OCI-LY3 (cell line): Measurements from ENCODE around the gene GNB5.

Experiments used
- H2AFZ ChIP-seq: fragments of 200-600, 300-600 bp; shearing (Covaris generic); 2 replicates; pipeline ENCODE4 v1.6.0; 2014; ENCODE audit warnings: antibody characterized with exemption, low read depth, low read length
- H3K27ac ChIP-seq: fragments of 200-600, 300-600 bp; sonication (generic); 2 replicates; pipeline ENCODE4 v1.5.1; 2014; ENCODE audit warnings: mild to moderate bottlenecking, low read length, moderate library complexity, mixed read lengths
- H3K27me3 ChIP-seq: fragments of 200-600, 300-600 bp; sonication (generic); 2 replicates; pipeline ENCODE4 v1.6.1; 2014; ENCODE audit warnings: low read depth, low read length, mixed read lengths
- H3K36me3 ChIP-seq: fragments of 200-600, 300-600 bp; sonication (generic); replicated peaks from 2 replicates; pipeline ENCODE3; 2014; ENCODE audit warnings: low read depth, low read length, mixed read lengths
- H3K4me1 ChIP-seq: fragments of 300-600, 200-600 bp; sonication (generic); 2 replicates; pipeline ENCODE4 v1.6.1; 2014; ENCODE audit warnings: low read length, mixed read lengths
- H3K4me2 ChIP-seq: fragments of 200-600, 300-600 bp; sonication (generic); 2 replicates; pipeline ENCODE4 v1.6.1; 2014; ENCODE audit warnings: low read length, mixed read lengths
- H3K4me3 ChIP-seq: fragments of 300-600, 200-600 bp; sonication (generic); 2 replicates; pipeline ENCODE4 v1.5.1; 2014; ENCODE audit warnings: antibody characterized with exemption, mild to moderate bottlenecking, low read length, moderate library complexity
- H3K79me2 ChIP-seq: fragments of 300-600, 200-600 bp; shearing (Covaris generic); 2 replicates; pipeline ENCODE4 v1.6.1; 2014; ENCODE audit warnings: mild to moderate bottlenecking, low read length, mixed read lengths
- H3K9ac ChIP-seq: fragments of 300-600, 200-600 bp; shearing (Covaris generic); 2 replicates; pipeline ENCODE4 v1.6.0; 2014; ENCODE audit warnings: mild to moderate bottlenecking, low read length, moderate library complexity
- H3K9me3 ChIP-seq: fragments of 200-600, 300-600 bp; shearing (Covaris generic); 2 replicates; pipeline ENCODE4 v1.6.1; 2014; ENCODE audit warnings: low read length, mixed read lengths; ENCODE audit not compliant: insufficient read depth
- H4K20me1 ChIP-seq: fragments of 200-600, 300-600 bp; sonication (generic); 2 replicates; pipeline ENCODE4 v1.6.1; 2016; ENCODE audit warnings: low read length, mixed read lengths; ENCODE audit not compliant: insufficient read depth
- EZH2phosphoT487 ChIP-seq: fragments of 200-600 bp; shearing (Covaris generic); IDR thresholded peaks from 2 replicates; pipeline ENCODE4 v1.6.1; 2018; ENCODE audit warnings: antibody characterized with exemption, mixed run types, low read depth
- TF ChIP-seq, protein P1 (sequence below): fragments of 200-600, 300-600 bp; sonication (generic); IDR thresholded peaks from 2 replicates; pipeline ENCODE4 v1.5.1; 2014; ENCODE audit warnings: antibody characterized with exemption, low read length, low read depth

GNB5 gene

DNA sequence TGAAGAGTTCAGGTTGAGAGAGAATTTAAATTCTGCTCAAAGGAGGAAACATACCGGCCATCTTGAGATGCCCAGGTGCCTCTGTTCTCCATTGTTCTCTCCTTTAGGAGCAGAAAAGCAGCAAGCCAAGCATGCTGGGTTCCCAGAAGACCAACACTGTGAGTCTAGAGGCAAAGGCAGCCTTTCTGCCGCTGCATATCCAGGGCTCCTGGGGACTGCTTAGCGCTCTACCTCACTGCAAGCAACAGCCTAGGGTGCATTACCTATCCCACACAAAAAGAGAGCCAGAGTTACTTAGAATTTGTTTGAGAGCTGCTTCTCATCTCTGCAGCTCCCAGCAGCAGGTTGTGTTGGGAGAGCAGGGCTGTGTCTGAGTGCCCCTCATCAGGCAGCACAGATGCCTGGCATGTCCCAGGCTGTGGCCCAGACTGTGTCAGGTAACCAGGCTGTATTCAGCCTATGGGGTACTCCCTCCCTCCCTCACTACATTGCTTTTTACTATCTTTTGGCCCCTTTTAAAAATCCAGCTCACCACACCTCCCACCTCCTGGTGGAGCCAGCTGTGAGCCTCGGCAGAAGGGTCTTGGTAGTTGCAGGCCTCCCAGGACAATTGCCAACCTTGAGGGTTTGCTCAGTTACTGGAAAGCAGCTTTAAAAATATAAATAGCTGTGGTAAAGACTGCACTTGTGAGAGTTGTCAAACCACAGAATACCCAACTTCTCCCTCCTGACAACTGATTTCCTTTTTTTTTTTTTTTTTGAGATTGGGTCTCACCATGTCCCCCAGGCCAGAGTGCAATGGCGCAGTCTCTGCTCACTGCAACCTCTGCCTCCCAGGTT lies 108.8 kb downstream of the GNB5 start:
- TF ChIP-seq, protein P1, sequence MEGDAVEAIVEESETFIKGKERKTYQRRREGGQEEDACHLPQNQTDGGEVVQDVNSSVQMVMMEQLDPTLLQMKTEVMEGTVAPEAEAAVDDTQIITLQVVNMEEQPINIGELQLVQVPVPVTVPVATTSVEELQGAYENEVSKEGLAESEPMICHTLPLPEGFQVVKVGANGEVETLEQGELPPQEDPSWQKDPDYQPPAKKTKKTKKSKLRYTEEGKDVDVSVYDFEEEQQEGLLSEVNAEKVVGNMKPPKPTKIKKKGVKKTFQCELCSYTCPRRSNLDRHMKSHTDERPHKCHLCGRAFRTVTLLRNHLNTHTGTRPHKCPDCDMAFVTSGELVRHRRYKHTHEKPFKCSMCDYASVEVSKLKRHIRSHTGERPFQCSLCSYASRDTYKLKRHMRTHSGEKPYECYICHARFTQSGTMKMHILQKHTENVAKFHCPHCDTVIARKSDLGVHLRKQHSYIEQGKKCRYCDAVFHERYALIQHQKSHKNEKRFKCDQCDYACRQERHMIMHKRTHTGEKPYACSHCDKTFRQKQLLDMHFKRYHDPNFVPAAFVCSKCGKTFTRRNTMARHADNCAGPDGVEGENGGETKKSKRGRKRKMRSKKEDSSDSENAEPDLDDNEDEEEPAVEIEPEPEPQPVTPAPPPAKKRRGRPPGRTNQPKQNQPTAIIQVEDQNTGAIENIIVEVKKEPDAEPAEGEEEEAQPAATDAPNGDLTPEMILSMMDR, result no peak
- TF ChIP-seq EZH2phosphoT487, result no peak
- Histone ChIP-seq H3K4me3 (no peak overlapping the region), H4K20me1 (no peaks in the 10 kb centered on the region), H2AFZ (no peak overlapping the region), H3K36me3 (peaks cover 18% of the 10 kb centered on the region), H3K9ac (no peak overlapping the region), H3K27ac (no peak overlapping the region), H3K4me1 (peaks cover 23% of the 10 kb centered on the region), H3K4me2 (0 out of 2 replicates have a peak overlapping the region, but pooled peaks have one; percentile 23), H3K9me3 (peaks cover 14% of the 10 kb centered on the region), H3K27me3 (no peaks in the 10 kb centered on the region), H3K79me2 (no peaks in the 10 kb centered on the region)

DNA sequence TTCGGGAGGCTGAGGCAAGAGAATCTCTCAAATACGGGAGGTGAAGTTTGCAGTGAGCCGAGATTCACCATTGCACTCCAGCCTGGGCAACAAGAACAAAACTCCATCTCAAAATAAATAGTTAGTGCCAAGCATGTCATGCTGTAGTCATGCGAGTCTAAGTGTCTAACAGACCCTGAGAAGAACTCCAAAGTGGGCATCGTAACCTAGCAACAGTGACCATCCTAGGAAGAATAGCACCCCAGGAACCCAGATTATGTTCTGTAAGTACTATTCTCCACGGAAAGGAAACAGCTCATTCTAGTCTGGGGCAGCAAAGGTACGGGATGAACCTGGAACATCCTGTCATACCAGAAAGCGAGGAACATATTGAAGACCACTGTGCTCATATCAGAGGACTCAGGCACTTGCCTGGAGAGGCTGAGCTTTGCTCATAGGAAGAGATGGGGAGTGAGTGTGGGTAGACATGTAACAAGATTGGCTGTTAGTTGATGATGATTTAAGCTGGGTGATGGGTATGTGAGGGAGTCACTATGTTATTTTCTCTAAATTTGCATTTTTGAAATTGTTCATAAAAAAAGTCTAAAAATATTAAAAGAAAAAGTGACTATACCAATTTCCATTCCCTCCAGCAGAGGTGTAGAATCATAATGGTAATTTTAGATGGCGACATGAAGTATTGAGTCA lies 110.3 kb downstream of the GNB5 start:
- no peak overlapping the region for H2AFZ ChIP-seq
- no peaks in the 10 kb centered on the region for H3K27me3 ChIP-seq
- H3K36me3 ChIP-seq, result peaks cover 4% of the 10 kb centered on the region
- no peak overlapping the region for H3K4me2 ChIP-seq
- H3K9ac ChIP-seq, result no peak overlapping the region
- no peak overlapping the region for H3K27ac ChIP-seq
- H3K9me3 ChIP-seq, result no peaks in the 10 kb centered on the region
- H3K4me1 ChIP-seq, result peaks cover 34% of the 10 kb centered on the region
- H3K79me2 ChIP-seq, result no peaks in the 10 kb centered on the region
- TF ChIP-seq, protein P1, result no peak
- TF ChIP-seq EZH2phosphoT487, result no peak
- H3K4me3 ChIP-seq, result no peak overlapping the region
- H4K20me1 ChIP-seq, result no peaks in the 10 kb centered on the region

GRCh38 chr15:52080031-52080430 lies 111.2 kb downstream of the GNB5 start:
- peaks cover under 1% of the 10 kb centered on the region for H3K36me3 ChIP-seq
- H2AFZ ChIP-seq, result no peak overlapping the region
- no peak overlapping the region for H3K4me3 ChIP-seq
- H4K20me1 ChIP-seq, result no peaks in the 10 kb centered on the region
- TF ChIP-seq, protein P1, result no peak
- TF ChIP-seq EZH2phosphoT487, result no peak
- H3K79me2 ChIP-seq, result no peaks in the 10 kb centered on the region
- no peaks in the 10 kb centered on the region for H3K27me3 ChIP-seq
- H3K4me2 ChIP-seq, result no peak overlapping the region
- no peak overlapping the region for H3K9ac ChIP-seq
- H3K9me3 ChIP-seq, result no peaks in the 10 kb centered on the region
- peaks cover 34% of the 10 kb centered on the region for H3K4me1 ChIP-seq
- H3K27ac ChIP-seq, result no peak overlapping the region

DNA sequence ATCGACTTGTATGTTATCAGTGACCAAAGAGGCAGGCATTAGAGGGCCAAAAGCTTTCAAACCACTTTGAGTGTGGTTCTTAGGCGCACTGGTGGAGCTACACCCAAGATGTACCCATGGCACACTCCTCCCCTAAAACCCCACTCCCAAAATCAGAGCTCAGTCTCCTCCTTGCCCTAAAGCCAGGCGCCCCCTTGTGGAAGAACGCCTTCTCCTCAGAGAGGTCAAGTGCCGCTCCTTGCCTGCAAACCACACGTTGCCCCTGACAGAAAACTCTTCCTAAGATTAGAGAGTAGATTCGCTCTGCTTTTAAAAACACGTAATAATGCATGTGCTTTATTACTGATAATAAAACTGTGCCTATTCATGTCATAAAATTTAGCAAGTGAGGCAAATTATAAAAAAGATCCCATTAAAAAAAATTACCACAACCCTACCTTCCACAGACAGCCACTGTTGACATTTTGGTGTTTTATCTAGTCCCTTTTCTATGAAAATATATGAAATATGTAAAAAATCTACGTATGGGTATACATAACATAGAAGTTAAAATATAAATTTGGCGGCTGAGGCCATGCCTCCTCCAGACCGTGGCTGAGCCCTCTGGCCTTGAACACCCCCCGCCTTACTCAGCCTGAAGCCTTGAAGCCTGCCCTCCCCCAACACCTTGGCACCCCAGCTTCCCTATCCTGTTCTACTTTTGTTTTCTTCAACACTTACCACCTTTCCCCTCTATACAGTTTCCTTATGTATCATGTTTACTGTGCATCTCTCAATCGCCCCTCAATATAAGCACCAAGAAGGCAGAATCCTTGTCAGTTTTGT lies 112.1 kb downstream of the GNB5 start:
- no peak overlapping the region for H3K4me3 ChIP-seq
- H3K36me3 ChIP-seq, result no peaks in the 10 kb centered on the region
- no peak overlapping the region for H3K4me2 ChIP-seq
- no peak for TF ChIP-seq EZH2phosphoT487
- TF ChIP-seq, protein P1, result peak; percentile 96
- no peaks in the 10 kb centered on the region for H4K20me1 ChIP-seq
- no peaks in the 10 kb centered on the region for H3K79me2 ChIP-seq
- H3K9ac ChIP-seq, result no peak overlapping the region
- H2AFZ ChIP-seq, result no peak overlapping the region
- no peaks in the 10 kb centered on the region for H3K9me3 ChIP-seq
- no peak overlapping the region for H3K27ac ChIP-seq
- no peaks in the 10 kb centered on the region for H3K27me3 ChIP-seq
- peaks cover 34% of the 10 kb centered on the region for H3K4me1 ChIP-seq
